Suppressor macrophage (primary cell): ENCODE data around the gene POLR1G.
A peak's percentile ranks its signal among the peaks of the same experiment; 100 is the strongest.
"Not testable (repeated sequence)": the region's sequence is repeated elsewhere in the genome, so short reads cannot be mapped to it uniquely, and the experiment has no call there.

Experiments
- DNase-seq, 4 experiments: peaks; one replicate each; pipeline ENCODE4 v3.0.0-alpha.2; 2020 to 2022

POLR1G gene

GRCh38 chr19:45395821-45396617, 10.4 kb upstream of the POLR1G start:
- peak in 2 of 4 experiments; percentile 19 to 47 for DNase-seq

GRCh38 chr19:45400192-45400591, 6.3 kb upstream of the POLR1G start:
- DNase-seq: no peak

- no peak for DNase-seq
These were observed 4.6 kb upstream of the POLR1G start for GRCh38 chr19:45401815-45402214.

GRCh38 chr19:45402298-45403061, 4.0 kb upstream of the POLR1G start:
- DNase-seq: peak; percentile 24 to 67 (median 38)

GRCh38 chr19:45403272-45403671, 3.2 kb upstream of the POLR1G start:
- no peak for DNase-seq

- DNase-seq: peak in 2 of 4 experiments; percentile 30 to 51
These were observed 2.5 kb upstream of the POLR1G start for GRCh38 chr19:45403781-45404556.

- peak in 1 of 4 experiments; percentile 29 for DNase-seq
These were observed 1.6 kb upstream of the POLR1G start, which contains the start of gene PPP1R13L for GRCh38 chr19:45404557-45405434. Gene PPP1R13L, minus strand, starts transcription at chr19:45405069. Its CDS starts 6,751 bp downstream, at chr19:45398318.

GRCh38 chr19:45405435-45406225, 814 bp upstream of the POLR1G start:
- peak; percentile 82 to 92 (median 87) for DNase-seq

- DNase-seq: no peak
These were observed 589 bp downstream of the POLR1G start for GRCh38 chr19:45407091-45407375.

- not testable (repeated sequence) for DNase-seq
These were observed 1.1 kb downstream of the POLR1G start for GRCh38 chr19:45407585-45407984.

- DNase-seq: no peak
These were observed 1.7 kb downstream of the POLR1G start for GRCh38 chr19:45408121-45408520.

GRCh38 chr19:45408830-45409556, 2.5 kb downstream of the POLR1G start:
- DNase-seq: peak in 2 of 4 experiments; percentile 20 to 34

- DNase-seq: peak in 3 of 4 experiments; percentile 50 to 59 (median 56)
These were observed 3.1 kb downstream of the POLR1G start for GRCh38 chr19:45409557-45409920.

- not testable (repeated sequence) for DNase-seq
These were observed 3.9 kb downstream of the POLR1G start for GRCh38 chr19:45410330-45410729.

- DNase-seq: no peak
These were observed 7.1 kb downstream of the POLR1G start for GRCh38 chr19:45413497-45413896.

GRCh38 chr19:45414468-45414867, 8.0 kb downstream of the POLR1G start:
- DNase-seq: no peak

GRCh38 chr19:45417151-45417550, 10.7 kb downstream of the POLR1G start:
- DNase-seq: no peak

- peak in 1 of 4 experiments; percentile 28 for DNase-seq
These were observed 12.4 kb downstream of the POLR1G start for GRCh38 chr19:45418802-45419201.

GRCh38 chr19:45419396-45419795, 13.0 kb downstream of the POLR1G start:
- DNase-seq: peak; percentile 77 to 89 (median 86)

GRCh38 chr19:45419895-45420294, 13.5 kb downstream of the POLR1G start:
- no peak for DNase-seq
